H4 (cell line): Measurements from ENCODE around the gene NPIPB6. TPM values are rescaled to one million over a fixed set of nuclear protein-coding genes. Genes with fewer than 3 reads are reported as not detected.
A peak's percentile ranks its signal among the peaks of the same experiment; 100 is the strongest.
"Not testable (repeated sequence)": the region's sequence is repeated elsewhere in the genome, so short reads cannot be mapped to it uniquely, and the experiment has no call there.

Source experiments
- DNase-seq: peaks from one replicate; pipeline ENCODE4 v3.0.0-alpha.2; 2015; ENCODE audit warnings: low spot score
- total RNA-seq: library from RNA; depleted of rRNA; stranded (reverse); fragments of >200 nt; shearing (Covaris generic); gene quantifications from 2 replicates; pipeline ENCODE4 v1.2.3, GENCODE V29; 2014; rRNA removed

Gene NPIPB6
- 0.31 TPM in 1 of 2 replicates, not detected in the other for total RNA-seq

DNA sequence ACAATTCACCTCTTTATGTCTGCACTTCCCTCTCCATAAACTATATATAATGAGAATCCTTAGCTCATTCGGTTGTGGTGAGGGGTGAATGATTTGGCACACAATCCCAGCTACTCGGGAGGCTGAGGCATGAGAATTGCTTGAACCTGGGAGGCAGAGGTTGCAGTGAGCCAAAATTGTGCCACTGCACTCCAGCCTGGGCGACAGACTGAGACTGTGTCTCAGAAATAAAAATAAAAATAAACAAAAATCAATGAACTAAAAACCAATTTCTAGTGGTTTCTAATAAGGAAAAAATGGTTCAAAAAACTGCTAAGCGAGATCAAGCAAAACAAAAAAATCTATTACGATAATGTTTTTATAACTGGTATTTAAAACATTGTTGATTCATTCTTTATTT, at the start of gene NPIPB6:
Gene NPIPB6 (minus strand): TSS at position 101 of the 400 bp plus-strand sequence. CDS start 686 bp downstream, outside the sequence.
- not testable (repeated sequence) for DNase-seq

DNA sequence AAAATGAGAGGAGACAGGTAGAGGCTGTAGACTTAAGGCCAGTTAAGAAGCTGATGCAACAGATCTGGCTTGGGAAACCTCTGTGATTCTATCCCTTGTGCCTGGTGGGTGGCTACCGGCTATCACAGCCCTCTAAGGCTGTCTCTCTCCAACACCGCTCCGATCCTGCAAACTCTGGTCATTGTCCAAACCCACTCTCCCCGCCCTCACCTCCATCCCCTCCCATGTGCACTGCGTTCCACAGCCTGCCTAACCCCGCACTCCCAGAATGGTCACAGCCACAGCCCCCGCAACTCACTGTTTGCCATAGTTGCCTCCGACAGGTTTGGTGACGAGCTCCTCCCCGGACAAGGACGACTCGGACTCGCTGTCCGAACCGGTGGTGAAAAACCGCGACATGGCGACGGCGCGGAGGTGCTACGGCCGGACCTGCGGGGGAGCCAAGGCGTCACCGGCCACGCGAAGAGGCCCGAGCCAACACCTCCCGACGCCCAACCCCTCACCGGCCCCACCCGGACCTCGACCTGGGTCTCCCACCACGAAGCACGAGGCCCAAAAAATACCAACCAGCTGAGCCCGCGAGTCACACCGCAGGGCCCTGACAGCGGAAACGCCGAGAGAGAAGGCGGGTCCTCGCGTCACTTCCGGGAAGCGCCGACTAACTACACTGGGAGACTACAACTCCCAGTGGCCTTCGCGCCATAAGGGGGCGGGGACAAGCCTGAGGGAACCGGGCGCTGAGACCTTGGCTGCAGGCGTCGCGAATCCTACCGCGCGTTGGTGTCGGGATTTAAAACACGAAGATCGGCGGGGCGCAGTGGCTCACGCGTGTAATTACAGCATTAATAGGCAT, 40.1 kb upstream of the NPIPB6 start, which contains the start of gene EIF3CL:
Gene EIF3CL (minus strand): TSS at position 622 of the 853 bp plus-strand sequence. CDS start 223 bp downstream, at position 399.
- DNase-seq, result not testable (repeated sequence)

DNA sequence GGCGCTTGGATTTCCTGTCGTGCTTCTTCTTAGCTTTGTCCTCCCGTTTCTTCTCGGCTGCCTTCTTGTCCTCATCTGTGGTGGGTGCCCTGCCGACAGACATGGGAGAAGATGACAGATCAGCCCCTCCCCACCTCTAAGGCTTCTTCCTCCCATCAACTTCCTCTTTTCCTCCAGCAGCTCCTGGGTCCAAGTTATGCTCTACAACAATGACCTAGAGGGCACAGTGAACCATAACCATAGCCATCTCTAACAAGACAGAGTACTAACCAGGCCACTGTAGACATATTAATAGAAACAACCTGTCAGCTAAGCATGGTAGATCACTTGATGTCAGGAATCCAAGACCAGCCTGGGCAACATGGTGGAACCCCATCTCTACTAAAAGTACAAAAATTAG, 28.7 kb upstream of the NPIPB6 start:
- not testable (repeated sequence) for DNase-seq

GRCh38 chr16:28382177-28382867, 19.0 kb upstream of the NPIPB6 start:
- DNase-seq, result not testable (repeated sequence)

DNA sequence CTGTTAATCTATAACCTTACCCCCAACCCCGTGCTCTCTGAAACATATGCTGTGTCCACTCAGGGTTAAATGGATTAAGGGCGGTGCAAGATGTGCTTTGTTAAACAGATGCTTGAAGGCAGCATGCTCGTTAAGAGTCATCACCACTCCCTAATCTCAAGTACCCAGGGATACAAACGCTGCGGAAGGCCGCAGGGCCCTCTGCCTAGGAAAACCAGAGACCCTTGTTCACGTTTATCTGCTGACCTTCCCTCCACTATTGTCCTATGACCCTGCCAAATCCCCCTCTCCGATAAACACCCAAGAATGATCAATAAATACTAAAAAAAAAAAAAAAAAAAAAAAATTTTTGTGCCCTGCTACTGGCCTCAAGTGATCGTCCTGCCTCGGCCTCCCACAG, 14.5 kb upstream of the NPIPB6 start:
- not testable (repeated sequence) for DNase-seq

- DNase-seq, result not testable (repeated sequence)
Measured at GRCh38 chr16:28377108-28377625, 13.9 kb upstream of the NPIPB6 start.

DNA sequence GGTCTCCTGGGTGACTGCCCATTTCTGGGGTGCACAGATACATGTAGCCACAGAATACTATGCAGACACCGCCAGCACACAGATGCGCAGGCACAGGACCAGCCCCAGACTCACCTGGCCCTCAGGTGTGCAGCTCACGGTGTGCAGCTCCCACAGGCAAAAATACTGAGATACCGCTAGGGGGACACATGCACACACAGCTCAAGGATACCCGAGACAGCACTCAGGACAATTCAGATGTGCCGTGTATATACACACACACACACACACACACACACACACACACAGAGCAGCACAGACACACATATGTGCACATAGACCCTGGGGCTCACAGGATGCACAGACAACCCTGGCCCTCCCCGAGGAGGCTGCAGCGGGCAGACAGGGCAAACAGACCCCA, 11.8 kb upstream of the NPIPB6 start:
- DNase-seq, result not testable (repeated sequence)

- DNase-seq, result not testable (repeated sequence)
Measured at GRCh38 chr16:28374281-28374680, 11.0 kb upstream of the NPIPB6 start.

- DNase-seq, result peak; percentile 0
Measured at GRCh38 chr16:28367926-28368325, 4.6 kb upstream of the NPIPB6 start.

- not testable (repeated sequence) for DNase-seq
Measured at GRCh38 chr16:28364268-28365173, 1.2 kb upstream of the NPIPB6 start.

- not testable (repeated sequence) for DNase-seq
Measured at GRCh38 chr16:28362600-28362999, 708 bp downstream of the NPIPB6 start.

GRCh38 chr16:28338230-28338629, 25.1 kb downstream of the NPIPB6 start:
- DNase-seq, result not testable (repeated sequence)

GRCh38 chr16:28336940-28337710, 26.2 kb downstream of the NPIPB6 start:
- not testable (repeated sequence) for DNase-seq

GRCh38 chr16:28335678-28336077, 27.6 kb downstream of the NPIPB6 start:
- not testable (repeated sequence) for DNase-seq

DNA sequence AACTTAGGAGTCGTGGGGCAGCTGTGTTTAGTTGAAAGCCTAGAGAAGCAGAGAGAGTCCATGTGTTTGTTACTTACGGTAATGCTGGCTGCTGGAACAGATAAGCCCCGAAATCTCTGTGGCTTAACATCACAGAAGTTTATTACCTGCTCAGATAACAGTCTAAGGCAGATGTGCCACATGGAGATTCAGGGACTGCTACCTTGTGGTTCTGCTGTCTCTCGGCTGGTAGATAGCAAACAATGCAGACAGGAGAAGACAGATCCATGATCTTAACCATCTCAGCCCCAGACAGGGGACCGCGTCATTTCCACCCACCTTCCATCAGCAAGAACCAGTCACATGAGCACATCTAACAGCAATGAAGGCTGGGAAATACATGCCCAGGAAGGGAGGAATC, 30.7 kb downstream of the NPIPB6 start:
- DNase-seq, result not testable (repeated sequence)

- DNase-seq, result not testable (repeated sequence)
Measured at GRCh38 chr16:28330981-28331380, 32.3 kb downstream of the NPIPB6 start.

GRCh38 chr16:28330232-28330631, 33.1 kb downstream of the NPIPB6 start:
- not testable (repeated sequence) for DNase-seq

DNA sequence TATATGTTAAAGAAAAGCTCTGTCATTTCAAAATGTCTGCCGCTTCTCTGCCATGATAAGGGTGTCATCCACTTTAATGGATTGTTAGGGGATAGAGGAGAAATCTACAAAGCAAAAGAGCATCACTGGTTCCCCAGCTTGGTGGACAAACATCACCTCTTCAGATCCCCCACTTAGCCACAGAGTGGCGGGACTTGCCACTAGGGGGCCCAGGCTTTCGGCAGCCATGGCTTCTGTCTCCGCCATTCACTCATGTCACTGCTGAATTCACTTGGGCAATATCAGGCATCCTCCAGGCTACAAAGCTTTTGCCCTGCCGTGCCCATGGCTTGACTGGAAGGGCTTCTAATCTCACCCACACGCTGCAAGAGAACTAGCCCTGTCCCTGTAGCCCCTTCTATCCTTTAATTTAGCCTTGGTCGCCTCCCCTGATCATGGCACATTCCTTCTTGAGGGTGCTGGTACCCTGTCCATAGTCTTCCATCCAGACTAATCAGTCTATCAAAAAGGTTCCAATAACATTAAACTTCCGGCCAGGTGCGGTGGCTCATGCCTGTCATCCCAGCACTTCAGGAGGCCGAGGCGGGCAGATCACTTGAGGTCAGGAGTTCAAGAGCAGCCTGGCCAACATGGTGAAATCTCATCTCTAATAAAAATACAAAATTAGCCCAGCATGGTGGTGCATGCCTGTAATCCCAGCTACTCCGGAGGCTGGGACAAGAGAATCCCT, 36.3 kb downstream of the NPIPB6 start:
- DNase-seq, result peak; percentile 36

GRCh38 chr16:28324887-28325279, 38.4 kb downstream of the NPIPB6 start:
- DNase-seq, result no peak
